K562 (cell line): Measurements from ENCODE around the gene SLC27A2. TPM values are rescaled to one million over a fixed set of nuclear protein-coding genes. Genes with fewer than 3 reads are reported as not detected.
A peak's percentile ranks its signal among the peaks of the same experiment; 100 is the strongest.

Experiments
- ADNP ChIP-seq: fragments of 200-800 bp; sonication (Bioruptor generic); IDR thresholded peaks from 2 replicates; pipeline ENCODE4 v1.6.1; 2016; ENCODE audit warnings: missing genetic modification characterization, missing compliant biosample characterization
- BRF2 ChIP-seq: IDR thresholded peaks from 3 replicates; pipeline ENCODE4 v1.6.1; 2011; ENCODE audit warnings: borderline replicate concordance, mild to moderate bottlenecking; ENCODE audit not compliant: insufficient read length, insufficient read depth
- CSDE1 ChIP-seq, 2 experiments: fragments of 450-650 bp; IDR thresholded peaks; 2 replicates each; pipeline ENCODE4 v1.6.1; 2016; ENCODE audit warnings: mild to moderate bottlenecking in 1 of 2
- FOSL1 ChIP-seq: fragments of 200-800 bp; sonication (Bioruptor generic); conservative IDR thresholded peaks from 2 replicates; pipeline ENCODE4 v1.6.1; 2016; ENCODE audit warnings: missing genetic modification characterization, missing compliant biosample characterization
- FOXK2 ChIP-seq, 2 experiments: fragments of 450-650 bp; IDR thresholded peaks in 1 of 2; conservative IDR thresholded peaks in 1 of 2; 2 replicates each; pipeline ENCODE4 v1.6.1; 2016; ENCODE audit warnings: low read depth in 2 of 2, mild to moderate bottlenecking in 1 of 2
- JUN ChIP-seq, 2 experiments: sonication (generic) in 1 of 2; formaldehyde crosslinking in 1 of 2; IDR thresholded peaks; 2 replicates each; pipeline versions ENCODE4 v1.6.1 to v1.8.0; 2012 to 2022; ENCODE audit warnings: borderline replicate concordance in 2 of 2, mild to moderate bottlenecking in 2 of 2, improper control_type of control experiment in 1 of 2, low read depth in 1 of 2, low read length in 1 of 2, missing genetic modification reagents in 1 of 2
- MEF2A ChIP-seq: IDR thresholded peaks from 2 replicates; pipeline ENCODE4 v1.6.1; 2011; ENCODE audit warnings: low read depth, mild to moderate bottlenecking, low read length, moderate library complexity; ENCODE audit not compliant: control insufficient read depth
- PURB ChIP-seq: sonication (generic); formaldehyde crosslinking; IDR thresholded peaks from 2 replicates; pipeline ENCODE4 v1.9.0; 2021; ENCODE audit warnings: low read depth, mild to moderate bottlenecking, missing genetic modification reagents
- RBM22 ChIP-seq: fragments of 200-400 bp; formaldehyde crosslinking; IDR thresholded peaks from 2 replicates; pipeline ENCODE4 v1.6.1; 2018; ENCODE audit warnings: low read length, low read depth; ENCODE audit not compliant: poor library complexity, severe bottlenecking
- RBM25 ChIP-seq: fragments of 200-400 bp; formaldehyde crosslinking; IDR thresholded peaks from 2 replicates; pipeline ENCODE4 v1.6.1; 2018; ENCODE audit warnings: low read length, low read depth, moderate library complexity; ENCODE audit not compliant: severe bottlenecking
- RCOR1 ChIP-seq, 2 experiments: IDR thresholded peaks; 2 replicates each; pipeline ENCODE4 v1.6.1; 2012; ENCODE audit warnings: low read depth in 2 of 2, low read length in 2 of 2, borderline replicate concordance in 1 of 2, improper control_type of control experiment in 1 of 2
- TGIF2 ChIP-seq: sonication (generic); formaldehyde crosslinking; IDR thresholded peaks from 2 replicates; pipeline ENCODE4 v1.8.1; 2022; ENCODE audit warnings: mild to moderate bottlenecking, missing genetic modification reagents, moderate library complexity
- USF2 ChIP-seq: sonication (generic); formaldehyde crosslinking; IDR thresholded peaks from 2 replicates; pipeline ENCODE4 v1.5.0; 2020; ENCODE audit warnings: missing genetic modification reagents
- ZNF124 ChIP-seq: sonication (generic); formaldehyde crosslinking; IDR thresholded peaks from 2 replicates; pipeline ENCODE4 v1.8.1; 2022; ENCODE audit warnings: missing genetic modification reagents
- ZNF197 ChIP-seq: fragments of 200-800 bp; sonication (Bioruptor generic); IDR thresholded peaks from 2 replicates; pipeline ENCODE4 v1.6.1; 2016; ENCODE audit warnings: low read depth, missing genetic modification characterization, missing compliant biosample characterization
- ZNF316 ChIP-seq: fragments of 450-650 bp; IDR thresholded peaks from 2 replicates; pipeline ENCODE4 v1.6.1; 2016
- polyA plus RNA-seq, 8 experiments: library from polyadenylated mRNA; depleted of rRNA in 4 of 8; stranded (reverse) in 5 of 8; unstranded in 3 of 8; fragments of >200 nt; fragmentation: Nextera tagmentation in 2 of 8; fragmentation: Illumina TruSeq in 1 of 8; extraction: Ambion mirVana in 2 of 8; extraction: Trizol in 1 of 8; gene quantifications; 2 replicates each; pipeline versions ENCODE4 v1.2.1 to v1.2.3, GENCODE V29; 2011 to 2014; ENCODE audit warnings: inconsistent platforms in 1 of 8, missing spikeins in 1 of 8
- total RNA-seq, 7 experiments: library from RNA; depleted of rRNA in 6 of 7; stranded (reverse); fragments of >200 nt in 6 of 7; fragmentation: Illumina TruSeq in 2 of 7; extraction: Trizol in 2 of 7; gene quantifications; 2 replicates each; pipeline versions ENCODE4 v1.2.1 to v1.2.3, GENCODE V29; 2011 to 2021; ENCODE audit warnings: low replicate concordance in 1 of 7
- TF ChIP-seq, protein P1 (sequence below): fragments of 250-450 bp; sonication (Bioruptor Pico); IDR thresholded peaks from 2 replicates; pipeline ENCODE4 v1.5.0; 2020; ENCODE audit warnings: mild to moderate bottlenecking
- TF ChIP-seq, protein P2 (sequence below), 3 experiments: fragments of 200-800 bp in 1 of 3; fragments of 250-450 bp in 1 of 3; fragments of 450-650 bp in 1 of 3; sonication (Bioruptor Pico) in 1 of 3; sonication (Bioruptor generic) in 1 of 3; formaldehyde crosslinking in 1 of 3; IDR thresholded peaks; 2 replicates each; pipeline versions ENCODE4 v1.6.1 to v1.8.0; 2016 to 2022; ENCODE audit warnings: mild to moderate bottlenecking in 2 of 3, missing genetic modification characterization in 2 of 3, missing compliant biosample characterization in 1 of 3, moderate library complexity in 1 of 3

Gene SLC27A2
- total and polyA plus RNA-seq, 9 of the 15 experiments (the other 6 are each of a cell fraction or from before 2014, with no cell fraction given) = 4.9 to 38.0 (median 22.7) TPM

GRCh38 chr15:50256188-50257041, 74.4 kb downstream of the SLC27A2 start (continued):
- TF ChIP-seq TGIF2 (no peak), ADNP (tag) (0 out of 2 replicates have a peak, but pooled peaks have one; percentile 31), RBM22 (no peak), BRF2 (no peak), ZNF197 (no peak), ZNF316 (peak; percentile 94), ZNF124 (CRISPR knock-in tag) (no peak), PURB (CRISPR knock-in tag) (no peak), FOXK2 (conservative IDR thresholded peaks at IDR 0.05 in 1 of 2, IDR thresholded peaks at IDR 0.05 in 1 of 2; ENCODE audit: low read depth in 2 of 2) (0 out of 4 replicates have a peak, but pooled peaks of 1 of the 2 experiments have one; percentile 20), CSDE1 (IDR thresholded peaks at IDR 0.05) (no peak), FOSL1 (tag) (peak; percentile 70), JUN (IDR thresholded peaks at IDR 0.05; ENCODE audit: borderline replicate concordance, low read depth, low read length) (0 out of 2 replicates have a peak, but pooled peaks have one; percentile 45), JUN (CRISPR knock-in tag; IDR thresholded peaks at IDR 0.05; ENCODE audit: borderline replicate concordance) (no peak), MEF2A (no peak), RBM25 (no peak), USF2 (CRISPR knock-in tag) (no peak), RCOR1 (IDR thresholded peaks at IDR 0.05; ENCODE audit: borderline replicate concordance in 1 of 2, low read depth in 2 of 2, low read length in 2 of 2) (peak in 1 of 2 experiments; percentile 46; a peak in 2 of 4 replicates)
- TF ChIP-seq, protein P1, sequence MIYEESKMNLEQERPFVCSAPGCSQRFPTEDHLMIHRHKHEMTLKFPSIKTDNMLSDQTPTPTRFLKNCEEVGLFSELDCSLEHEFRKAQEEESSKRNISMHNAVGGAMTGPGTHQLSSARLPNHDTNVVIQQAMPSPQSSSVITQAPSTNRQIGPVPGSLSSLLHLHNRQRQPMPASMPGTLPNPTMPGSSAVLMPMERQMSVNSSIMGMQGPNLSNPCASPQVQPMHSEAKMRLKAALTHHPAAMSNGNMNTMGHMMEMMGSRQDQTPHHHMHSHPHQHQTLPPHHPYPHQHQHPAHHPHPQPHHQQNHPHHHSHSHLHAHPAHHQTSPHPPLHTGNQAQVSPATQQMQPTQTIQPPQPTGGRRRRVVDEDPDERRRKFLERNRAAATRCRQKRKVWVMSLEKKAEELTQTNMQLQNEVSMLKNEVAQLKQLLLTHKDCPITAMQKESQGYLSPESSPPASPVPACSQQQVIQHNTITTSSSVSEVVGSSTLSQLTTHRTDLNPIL (CRISPR knock-in tag) = no peak
- TF ChIP-seq, protein P2, sequence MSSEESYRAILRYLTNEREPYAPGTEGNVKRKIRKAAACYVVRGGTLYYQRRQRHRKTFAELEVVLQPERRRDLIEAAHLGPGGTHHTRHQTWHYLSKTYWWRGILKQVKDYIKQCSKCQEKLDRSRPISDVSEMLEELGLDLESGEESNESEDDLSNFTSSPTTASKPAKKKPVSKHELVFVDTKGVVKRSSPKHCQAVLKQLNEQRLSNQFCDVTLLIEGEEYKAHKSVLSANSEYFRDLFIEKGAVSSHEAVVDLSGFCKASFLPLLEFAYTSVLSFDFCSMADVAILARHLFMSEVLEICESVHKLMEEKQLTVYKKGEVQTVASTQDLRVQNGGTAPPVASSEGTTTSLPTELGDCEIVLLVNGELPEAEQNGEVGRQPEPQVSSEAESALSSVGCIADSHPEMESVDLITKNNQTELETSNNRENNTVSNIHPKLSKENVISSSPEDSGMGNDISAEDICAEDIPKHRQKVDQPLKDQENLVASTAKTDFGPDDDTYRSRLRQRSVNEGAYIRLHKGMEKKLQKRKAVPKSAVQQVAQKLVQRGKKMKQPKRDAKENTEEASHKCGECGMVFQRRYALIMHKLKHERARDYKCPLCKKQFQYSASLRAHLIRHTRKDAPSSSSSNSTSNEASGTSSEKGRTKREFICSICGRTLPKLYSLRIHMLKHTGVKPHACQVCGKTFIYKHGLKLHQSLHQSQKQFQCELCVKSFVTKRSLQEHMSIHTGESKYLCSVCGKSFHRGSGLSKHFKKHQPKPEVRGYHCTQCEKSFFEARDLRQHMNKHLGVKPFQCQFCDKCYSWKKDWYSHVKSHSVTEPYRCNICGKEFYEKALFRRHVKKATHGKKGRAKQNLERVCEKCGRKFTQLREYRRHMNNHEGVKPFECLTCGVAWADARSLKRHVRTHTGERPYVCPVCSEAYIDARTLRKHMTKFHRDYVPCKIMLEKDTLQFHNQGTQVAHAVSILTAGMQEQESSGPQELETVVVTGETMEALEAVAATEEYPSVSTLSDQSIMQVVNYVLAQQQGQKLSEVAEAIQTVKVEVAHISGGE (CRISPR knock-in tag; IDR thresholded peaks at IDR 0.05) = peak in 1 of 3 experiments; percentile 36; a peak in 1 of 6 replicates
